Neural progenitor cell (in vitro differentiated cells): ENCODE results near the gene COL23A1.

Source experiments
- EZH2 ChIP-seq: fragments of 200-600 bp; sonication (generic); IDR thresholded peaks from 2 replicates; pipeline ENCODE4 v1.6.1; 2017; ENCODE audit warnings: antibody characterized with exemption, mild to moderate bottlenecking, moderate library complexity
- EZH2phosphoT487 ChIP-seq: fragments of 200-600 bp; sonication (generic); IDR thresholded peaks from 2 replicates; pipeline ENCODE4 v1.6.1; 2017; ENCODE audit warnings: antibody characterized with exemption
- TF ChIP-seq, protein P1 (sequence below): fragments of 200-600 bp; sonication (generic); IDR thresholded peaks from 2 replicates; pipeline ENCODE4 v1.5.1; 2017; ENCODE audit warnings: antibody characterized with exemption, mild to moderate bottlenecking

DNA sequence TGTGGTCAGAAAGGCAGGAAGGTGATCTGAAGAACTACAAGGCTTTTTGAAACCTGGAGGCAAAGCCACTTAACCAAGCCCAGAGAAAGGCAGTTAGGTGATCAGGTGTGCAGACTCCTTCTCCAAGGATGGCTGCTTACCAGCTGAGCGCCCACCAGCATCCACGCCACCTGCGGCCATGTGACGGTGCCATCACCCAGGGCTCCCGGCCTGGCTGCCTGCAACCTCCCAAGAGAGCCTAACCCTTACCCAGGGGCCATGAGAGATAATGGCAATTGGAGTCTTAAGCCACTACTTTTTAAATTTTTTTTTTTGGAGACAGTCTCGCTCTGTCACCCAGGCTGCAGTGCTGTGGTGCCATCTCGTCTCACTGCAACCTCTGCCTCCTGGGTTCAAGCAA, 324.4 kb downstream of the COL23A1 start:
- TF ChIP-seq, protein P1, sequence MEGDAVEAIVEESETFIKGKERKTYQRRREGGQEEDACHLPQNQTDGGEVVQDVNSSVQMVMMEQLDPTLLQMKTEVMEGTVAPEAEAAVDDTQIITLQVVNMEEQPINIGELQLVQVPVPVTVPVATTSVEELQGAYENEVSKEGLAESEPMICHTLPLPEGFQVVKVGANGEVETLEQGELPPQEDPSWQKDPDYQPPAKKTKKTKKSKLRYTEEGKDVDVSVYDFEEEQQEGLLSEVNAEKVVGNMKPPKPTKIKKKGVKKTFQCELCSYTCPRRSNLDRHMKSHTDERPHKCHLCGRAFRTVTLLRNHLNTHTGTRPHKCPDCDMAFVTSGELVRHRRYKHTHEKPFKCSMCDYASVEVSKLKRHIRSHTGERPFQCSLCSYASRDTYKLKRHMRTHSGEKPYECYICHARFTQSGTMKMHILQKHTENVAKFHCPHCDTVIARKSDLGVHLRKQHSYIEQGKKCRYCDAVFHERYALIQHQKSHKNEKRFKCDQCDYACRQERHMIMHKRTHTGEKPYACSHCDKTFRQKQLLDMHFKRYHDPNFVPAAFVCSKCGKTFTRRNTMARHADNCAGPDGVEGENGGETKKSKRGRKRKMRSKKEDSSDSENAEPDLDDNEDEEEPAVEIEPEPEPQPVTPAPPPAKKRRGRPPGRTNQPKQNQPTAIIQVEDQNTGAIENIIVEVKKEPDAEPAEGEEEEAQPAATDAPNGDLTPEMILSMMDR: no peak
- TF ChIP-seq EZH2 (no peak), EZH2phosphoT487 (no peak)
